HepG2 (cell line): ENCODE results near the gene UBE2D3. TPM values are rescaled to one million over a fixed set of nuclear protein-coding genes. Genes with fewer than 3 reads are reported as not detected.

Experiments used
- ATAC-seq: fragments of 200-7000 bp; cut with Tn5 transposase; 3 replicates; pipeline ENCODE4 v1.9.1; 2020; ENCODE audit warnings: mild to moderate bottlenecking, moderate library complexity
- BruUV-seq: library from RNA; stranded (reverse); fragments of 400-500 nt; replicated peaks from 2 replicates; lab custom pipeline; 2021; lab: Mats Ljungman, UMichigan
- CTCF ChIA-PET: fragments of 300-600 bp; formaldehyde crosslinking; extraction: SDS; loops from one replicate; lab custom pipeline; 2021; ENCODE audit warnings: low total read pairs, inconsistent platforms, low intra/inter-chr PET ratio; lab: Yijun Ruan, JAX
- POLR2A ChIA-PET: fragments of 350-600 bp; sonication (Branson Sonifier 250); formaldehyde crosslinking; loops from one replicate; lab custom pipeline; 2020; ENCODE audit warnings: antibody characterized with exemption, inconsistent platforms; lab: Yijun Ruan, JAX
- DNase-seq: peaks from one replicate; pipeline ENCODE4 v3.0.0-alpha.2; 2015; ENCODE audit warnings: low spot score
- FAIRE-seq: peaks from 3 replicates; lab custom pipeline; 2011; peaks lifted over from hg19 to GRCh38; lab: Jason Lieb, UNC
- H2AFZ ChIP-seq: one replicate; pipeline ENCODE4 v1.6.1; 2011; ENCODE audit warnings: low read length, inconsistent platforms
- H3K27ac ChIP-seq: fragments of 300-600 bp; 3 replicates; pipeline ENCODE4 v1.8.0; 2011; ENCODE audit warnings: mixed run types, mild to moderate bottlenecking, mixed read lengths, low read length, inconsistent platforms; ENCODE audit not compliant: insufficient read depth; ENCODE audit errors: extremely low read length
- H3K27me3 ChIP-seq, 2 experiments: fragments of 200-600 bp in 1 of 2; 2 replicates in 1 of 2; 3 replicates in 1 of 2; pipeline versions ENCODE4 v1.6.0 to v1.8.0; 2011; ENCODE audit warnings: low read length in 2 of 2, mild to moderate bottlenecking in 2 of 2, moderate library complexity in 2 of 2, inconsistent platforms in 1 of 2; ENCODE audit not compliant: insufficient read depth in 2 of 2, control insufficient read depth in 1 of 2
- H3K36me3 ChIP-seq, 2 experiments: fragments of 200-600 bp in 1 of 2; replicated peaks in 1 of 2; 2 replicates in 1 of 2; 3 replicates in 1 of 2; pipeline versions ENCODE4 v1.5.1 to v1.8.0; 2011; ENCODE audit warnings: low read length in 2 of 2, inconsistent platforms in 1 of 2; ENCODE audit not compliant: insufficient read depth in 2 of 2, control insufficient read depth in 1 of 2
- H3K4me1 ChIP-seq: 2 replicates; pipeline ENCODE4 v1.5.1; 2012; ENCODE audit warnings: low read length, inconsistent platforms; ENCODE audit not compliant: insufficient read depth
- H3K4me2 ChIP-seq: 2 replicates; pipeline ENCODE4 v1.6.0; 2011; ENCODE audit warnings: low read depth, low read length, inconsistent platforms
- H3K4me3 ChIP-seq, 3 experiments: fragments of 200-600 bp in 1 of 3; sonication (generic), shearing (Covaris generic) in 1 of 3; replicated peaks in 1 of 3; 2 replicates each; pipeline ENCODE4 v1.5.1; 2011 to 2016; ENCODE audit warnings: low read length in 3 of 3, inconsistent platforms in 2 of 3, low read depth in 2 of 3, mild to moderate bottlenecking in 2 of 3, control low read depth in 1 of 3, mixed read lengths in 1 of 3; ENCODE audit not compliant: insufficient read depth in 1 of 3
- H3K79me2 ChIP-seq: one replicate; pipeline ENCODE4 v1.6.1; 2011; ENCODE audit warnings: low read length, inconsistent platforms; ENCODE audit not compliant: insufficient read depth
- H3K9ac ChIP-seq: 2 replicates; pipeline ENCODE4 v1.6.0; 2011; ENCODE audit warnings: mild to moderate bottlenecking, low read depth, low read length, inconsistent platforms; ENCODE audit not compliant: insufficient read depth
- H3K9me3 ChIP-seq: 2 replicates; pipeline ENCODE4 v1.5.1; 2012; ENCODE audit warnings: mild to moderate bottlenecking, low read length
- H4K20me1 ChIP-seq: 2 replicates; pipeline ENCODE4 v1.6.0; 2011; ENCODE audit warnings: inconsistent platforms, mild to moderate bottlenecking, low read length, moderate library complexity; ENCODE audit not compliant: insufficient read depth
- ARID4A ChIP-seq: sonication (generic); formaldehyde crosslinking; IDR thresholded peaks from 2 replicates; pipeline ENCODE4 v1.5.0; 2020; ENCODE audit warnings: mild to moderate bottlenecking, missing genetic modification reagents, borderline replicate concordance
- DMAP1 ChIP-seq: IDR thresholded peaks from 2 replicates; pipeline ENCODE4 v1.6.1; 2016
- JUNB ChIP-seq: sonication (generic); formaldehyde crosslinking; IDR thresholded peaks from 2 replicates; pipeline ENCODE4 v1.8.0; 2022; ENCODE audit warnings: missing genetic modification reagents, mild to moderate bottlenecking, borderline replicate concordance
- PATZ1 ChIP-seq: sonication (generic); formaldehyde crosslinking; IDR thresholded peaks from 2 replicates; pipeline ENCODE4 v1.4.0; 2020; ENCODE audit warnings: missing genetic modification reagents
- POLR2AphosphoS2 ChIP-seq: IDR thresholded peaks from 2 replicates; pipeline ENCODE4 v1.6.1; 2011; ENCODE audit warnings: low read depth, low read length, improper control_type of control experiment
- POLR2AphosphoS5 ChIP-seq: IDR thresholded peaks from 2 replicates; pipeline ENCODE4 v1.6.1; 2012; ENCODE audit warnings: low read depth, low read length
- PPARG ChIP-seq: conservative IDR thresholded peaks from 2 replicates; pipeline ENCODE4 v1.6.1; 2016; ENCODE audit warnings: missing biosample characterization, missing genetic modification reagents
- RBM22 ChIP-seq: fragments of 200-400 bp; formaldehyde crosslinking; optimal IDR thresholded peaks from 2 replicates; pipeline ENCODE3; 2017; ENCODE audit warnings: mild to moderate bottlenecking, low read length, moderate library complexity
- RFXANK ChIP-seq: IDR thresholded peaks from 2 replicates; pipeline ENCODE4 v1.6.1; 2016
- SRY ChIP-seq: sonication (generic); formaldehyde crosslinking; IDR thresholded peaks from 2 replicates; pipeline ENCODE4 v1.8.0; 2022; ENCODE audit warnings: mild to moderate bottlenecking, missing genetic modification reagents
- THAP8 ChIP-seq: sonication (generic); formaldehyde crosslinking; IDR thresholded peaks from 2 replicates; pipeline ENCODE4 v1.5.1; 2020; ENCODE audit warnings: missing genetic modification reagents, mild to moderate bottlenecking, borderline replicate concordance
- ZNF12 ChIP-seq: sonication (generic); formaldehyde crosslinking; IDR thresholded peaks from 2 replicates; pipeline ENCODE4 v1.5.0; 2020; ENCODE audit warnings: missing genetic modification reagents
- ZNF264 ChIP-seq: sonication (generic); formaldehyde crosslinking; IDR thresholded peaks from 2 replicates; pipeline ENCODE4 v1.4.0; 2020; ENCODE audit warnings: missing genetic modification reagents
- ZNF329 ChIP-seq: sonication (generic); formaldehyde crosslinking; IDR thresholded peaks from 2 replicates; pipeline ENCODE4 v1.9.0; 2021; ENCODE audit warnings: low read depth, mild to moderate bottlenecking, missing genetic modification reagents
- ZNF556 ChIP-seq: sonication (generic); formaldehyde crosslinking; IDR thresholded peaks from 2 replicates; pipeline ENCODE4 v1.4.0; 2020; ENCODE audit warnings: mild to moderate bottlenecking, missing genetic modification reagents, borderline replicate concordance
- ZNF644 ChIP-seq: IDR thresholded peaks from 2 replicates; pipeline ENCODE4 v1.6.1; 2016; ENCODE audit warnings: low read depth
- ZNF816 ChIP-seq: sonication (generic); formaldehyde crosslinking; IDR thresholded peaks from 2 replicates; pipeline ENCODE4 v1.8.0; 2022; ENCODE audit warnings: missing genetic modification reagents, mild to moderate bottlenecking, borderline replicate concordance
- ZNF891 ChIP-seq: sonication (generic); formaldehyde crosslinking; IDR thresholded peaks from 2 replicates; pipeline ENCODE4 v1.5.0; 2020; ENCODE audit warnings: mild to moderate bottlenecking, missing genetic modification reagents
- WGBS: methylation state at CpG from one replicate; pipeline ENCODE4 v1.1.6; 2017; ENCODE audit warnings: low lambda C conversion rate; 5-methylcytosine and 5-hydroxymethylcytosine counted together
- in situ Hi-C: cut with HindIII; loops from 2 replicates; pipeline ENCODE4 v1.10.0; 2017; ENCODE audit warnings: low pct_unique_long_range_greater_than_20kb; ENCODE audit not compliant: extremely low pct_ligation_motif_present
- intact Hi-C: fragments of 100-400 bp; cut with micrococcal nuclease; formaldehyde crosslinking; loops from one replicate; pipeline ENCODE4 v1.10.0; 2022; ENCODE audit not compliant: unreplicated experiment
- polyA plus RNA-seq, 8 experiments: library from polyadenylated mRNA; depleted of rRNA in 3 of 8; stranded (reverse) in 7 of 8; unstranded in 1 of 8; fragments of >200 nt; fragmentation: Illumina TruSeq in 4 of 8; extraction: Trizol in 4 of 8; gene quantifications; 2 replicates each; pipeline versions ENCODE4 v1.2.1 to v1.2.3, GENCODE V29; 2011 to 2016; ENCODE audit warnings: low read depth in 4 of 8, missing spikeins in 1 of 8, mixed read lengths in 1 of 8; ENCODE audit not compliant: insufficient read depth in 1 of 8
- total RNA-seq, 5 experiments: library from RNA; depleted of rRNA; stranded (reverse); fragments of >200 nt; fragmentation: Illumina TruSeq; extraction: Trizol; gene quantifications; 2 replicates each; pipeline ENCODE4 v1.2.3, GENCODE V29; 2016; ENCODE audit warnings: low read depth in 1 of 5

UBE2D3 gene
- total and polyA plus RNA-seq, 2 of the 13 experiments (the other 11 are each of a cell fraction or from before 2014, with no cell fraction given), result 224 to 293 TPM

GRCh38 chr4:102792361-102792936 lies 34.9 kb downstream of the UBE2D3 start:
- ATAC-seq (peak; percentile 24), DNase-seq (no peak), FAIRE-seq (no peak)
- Histone ChIP-seq H4K20me1 (no peaks in the 10 kb centered on the region), H3K4me3 (no peak overlapping the region), H3K36me3 (peaks cover 0 to 12% of the 10 kb centered on the region in 2 experiments; a peak in 3 of 5 replicates), H3K4me2 (no peak overlapping the region), H2AFZ (no peak overlapping the region), H3K9ac (no peak overlapping the region), H3K27ac (no peak overlapping the region), H3K27me3 (no peaks in the 10 kb centered on the region), H3K9me3 (no peaks in the 10 kb centered on the region), H3K79me2 (no peaks in the 10 kb centered on the region), H3K4me1 (no peaks in the 10 kb centered on the region)
- no TSS peak for BruUV-seq
- in situ Hi-C loops, result no loop called here
- WGBS, result 96% methylated on average over 2 of the region's 2 CpGs
- intact Hi-C loops, result loop anchor here (5.0 kb wide), 1 partner anchor 170 kb away; no protein-coding TSS in a partner anchor
- ChIA-PET CTCF (no interaction called here), POLR2A (interaction anchor here (0.9 to 1.2 kb wide), 2 partner anchors 32 to 36 kb away, joined by 5 read pairs; partner anchors contain the start of gene MANBA)
- TF ChIP-seq RBM22 (peak; percentile 90), POLR2AphosphoS2 (peak; percentile 76), THAP8 (CRISPR knock-in tag) (no peak), POLR2AphosphoS5 (peak; percentile 42), ZNF891 (CRISPR knock-in tag) (no peak), JUNB (CRISPR knock-in tag) (no peak), ZNF556 (no peak), PPARG (CRISPR knock-in tag) (no peak), ARID4A (CRISPR knock-in tag) (no peak), ZNF644 (CRISPR knock-in tag) (no peak), ZNF264 (CRISPR knock-in tag) (no peak), ZNF816 (CRISPR knock-in tag) (no peak), SRY (CRISPR knock-in tag) (no peak), PATZ1 (CRISPR knock-in tag) (no peak), DMAP1 (CRISPR knock-in tag) (no peak), ZNF12 (CRISPR knock-in tag) (no peak), RFXANK (CRISPR knock-in tag) (no peak), ZNF329 (CRISPR knock-in tag) (no peak)
